Measurements from ENCODE around the gene MSANTD1. TPM values are rescaled to one million over a fixed set of nuclear protein-coding genes. Genes with fewer than 3 reads are reported as not detected.

The MSANTD1 gene
- total and polyA plus RNA-seq, 2 donors (not counting 3 experiments of a cell fraction or from before 2014, with no cell fraction given): 0.14 to 1.2 TPM

GRCh38 chr4:3237712-3238560, 11.0 kb upstream of the MSANTD1 start:
- dilution Hi-C loops (cut with MboI; ENCODE audit: extremely low pct_ligation_motif_present, low sequenced_read_pairs): no loop called here
- ChIA-PET POLR2A (no interaction called here), CTCF (interaction anchor here (1.5 kb wide), 1 partner anchor 243 kb away, joined by 6 read pairs; no protein-coding TSS in a partner anchor)
- Histone ChIP-seq H3K4me2 (ENCODE audit: insufficient read depth, low read length) (no peak overlapping the region), H3K36me3 (ENCODE audit: control insufficient read depth in 2 of 2, extremely low read depth in 1 of 2, insufficient read depth in 2 of 2, low read length in 2 of 2) (peaks cover 2 to 36% of the 10 kb centered on the region in 2 experiments), H3K79me2 (ENCODE audit: control insufficient read depth, insufficient read depth, low read length) (no peaks in the 10 kb centered on the region), H3K9me1 (replicated peaks; ENCODE audit: control insufficient read depth, extremely low read depth, insufficient read depth, low read length) (no peaks in the 10 kb centered on the region), H3K27ac (ENCODE audit: insufficient read depth, low read depth, low read length) (no peak overlapping the region), H3K4me3 (replicated peaks in 1 of 3; ENCODE audit: insufficient read depth in 1 of 3, low read depth in 1 of 3, low read length in 3 of 3) (no peak overlapping the region), H3K4me1 (ENCODE audit: control insufficient read depth, extremely low read depth, insufficient read depth, low read length) (no peaks in the 10 kb centered on the region), H4K20me1 (replicated peaks; ENCODE audit: control insufficient read depth, extremely low read depth, insufficient read depth, low read length) (no peaks in the 10 kb centered on the region), H2AFZ (ENCODE audit: low read depth, low read length) (no peak overlapping the region), H3K9me3 (replicated peaks; ENCODE audit: control insufficient read depth, insufficient read depth, low read length) (no peaks in the 10 kb centered on the region), H3K9ac (replicated peaks; ENCODE audit: extremely low read depth, insufficient read depth, low read length) (no peak overlapping the region), H3K27me3 (ENCODE audit: control insufficient read depth in 2 of 2, insufficient read depth in 2 of 2, low read length in 2 of 2) (no peaks in the 10 kb centered on the region)
- BruUV-seq (replicated peaks): no TSS peak
- FAIRE-seq (no peak), DNase-seq (ENCODE audit: low read depth, low spot score) (no peak)
- intact Hi-C loops (cut with micrococcal nuclease): no loop called here
- no peak for TF ChIP-seq MYC (IDR thresholded peaks at IDR 0.05; ENCODE audit: low read depth, low read length)
- no peak for TF ChIP-seq CTCF (IDR thresholded peaks at IDR 0.05; ENCODE audit: extremely low read depth in 1 of 2, insufficient read depth in 1 of 2, low read depth in 1 of 2, low read length in 2 of 2)
- no peak for TF ChIP-seq EZH2 (IDR thresholded peaks at IDR 0.05; ENCODE audit: borderline replicate concordance, low read depth, low read length, severe bottlenecking)
- no peak for TF ChIP-seq FOS (IDR thresholded peaks at IDR 0.05; ENCODE audit: borderline replicate concordance, insufficient read depth, low read length)
- TF ChIP-seq POLR2AphosphoS5 (IDR thresholded peaks at IDR 0.05; ENCODE audit: insufficient read depth, low read depth, low read length): no peak
- TF ChIP-seq MAX (IDR thresholded peaks at IDR 0.05; ENCODE audit: insufficient read depth, insufficient read length): no peak
- TF ChIP-seq JUN (IDR thresholded peaks at IDR 0.05; ENCODE audit: borderline replicate concordance, insufficient read depth, insufficient read length, low read depth): no peak
- no peak for TF ChIP-seq GATA2 (IDR thresholded peaks at IDR 0.05; ENCODE audit: insufficient read depth, insufficient read length, low read depth, low read length)
- no peak for TF ChIP-seq POLR2A (IDR thresholded peaks at IDR 0.05; ENCODE audit: low read depth, low read length)
